VCaP (cell line): ENCODE data around the gene RPTOR.
A peak's percentile ranks its signal among the peaks of the same experiment; 100 is the strongest.

Experiments
- H3K27ac ChIP-seq: fragments of 450-650 bp; 2 replicates; pipeline ENCODE4 v1.5.1; 2017
- CTCF ChIP-seq: fragments of 450-650 bp; conservative IDR thresholded peaks from 2 replicates; pipeline ENCODE4 v1.5.1; 2017; ENCODE audit warnings: mild to moderate bottlenecking, moderate library complexity

The RPTOR gene

GRCh38 chr17:80839511-80839941 is 294.9 kb downstream of the RPTOR start:
- no peak for TF ChIP-seq CTCF
- H3K27ac ChIP-seq, result peak overlapping the region; percentile 47

- no peak for TF ChIP-seq CTCF
- peak overlapping the region; percentile 47 for H3K27ac ChIP-seq
Observed at GRCh38 chr17:80839970-80840369, 295.3 kb downstream of the RPTOR start.

- TF ChIP-seq CTCF, result no peak
- H3K27ac ChIP-seq, result peak overlapping the region; percentile 93
Observed at GRCh38 chr17:80842456-80843013, 297.9 kb downstream of the RPTOR start.

GRCh38 chr17:80843741-80844156 is 299.1 kb downstream of the RPTOR start:
- peak overlapping the region; percentile 93 for H3K27ac ChIP-seq
- TF ChIP-seq CTCF, result no peak

- TF ChIP-seq CTCF, result no peak
- H3K27ac ChIP-seq, result peak overlapping the region; percentile 93
Observed at GRCh38 chr17:80844418-80844990, 299.9 kb downstream of the RPTOR start.

GRCh38 chr17:80845069-80845862 is 300.6 kb downstream of the RPTOR start:
- peak overlapping the region; percentile 93; the same call in 1 of the 2 replicates for H3K27ac ChIP-seq
- TF ChIP-seq CTCF, result no peak

GRCh38 chr17:80845863-80846671 is 301.4 kb downstream of the RPTOR start:
- TF ChIP-seq CTCF, result no peak
- H3K27ac ChIP-seq, result peak overlapping the region; percentile 2; the same call in 1 of the 2 replicates
